Measurements from ENCODE around the gene ATOSB. TPM values are rescaled to one million over a fixed set of nuclear protein-coding genes. Genes with fewer than 3 reads are reported as not detected.
A peak's percentile ranks its signal among the peaks of the same experiment; 100 is the strongest.

The ATOSB gene
- total RNA-seq, 1 experiment from 2014 or later = 9.2 TPM

DNA sequence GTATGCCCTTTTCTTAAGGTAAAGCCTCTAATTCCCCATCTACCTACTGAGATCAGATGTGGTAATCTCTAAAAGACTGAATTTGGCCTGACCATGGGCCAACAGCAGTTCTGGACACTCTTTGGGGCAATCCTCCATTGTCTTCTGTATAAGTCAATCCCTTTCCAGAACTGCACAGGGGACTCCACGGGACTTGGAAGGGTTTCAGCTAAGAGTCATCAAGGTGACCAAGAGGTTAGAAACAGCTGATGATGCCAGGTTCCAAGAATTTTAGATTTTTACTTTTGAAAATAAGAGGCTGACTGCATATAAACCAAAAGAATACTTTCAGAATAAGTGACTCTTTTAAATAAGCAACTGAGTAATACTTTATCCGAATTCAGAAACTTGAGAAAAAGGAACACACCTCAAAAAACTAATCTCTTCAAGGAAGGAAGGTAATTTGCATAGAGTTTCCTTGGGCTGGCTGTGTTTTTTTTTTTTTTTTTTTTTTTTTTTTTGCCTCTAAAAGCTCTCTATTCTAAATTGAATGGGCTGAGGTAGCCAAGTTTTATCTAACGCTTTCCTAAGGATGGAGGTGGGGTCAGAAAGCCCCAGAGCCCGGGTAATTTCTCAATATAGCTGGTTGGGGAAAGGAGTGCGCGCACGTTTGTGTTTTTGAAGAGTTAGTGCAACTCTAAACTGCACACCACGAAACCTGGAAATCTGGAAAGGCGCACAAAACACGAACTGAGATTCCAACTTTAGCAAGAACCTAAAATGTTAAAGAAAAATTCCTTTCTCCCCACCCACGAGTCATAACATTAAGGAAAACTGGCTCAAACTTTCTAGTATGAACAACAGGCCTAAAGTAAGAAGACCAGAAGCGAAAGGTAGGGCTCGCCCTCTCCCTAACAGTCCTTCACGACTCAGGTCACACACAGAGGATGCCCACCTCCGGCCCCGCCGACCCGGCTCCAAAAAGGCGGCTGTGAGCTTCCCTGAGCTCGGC is 44.5 kb downstream of the ATOSB start:
- no peaks in the 10 kb centered on the region for H3K27me3 ChIP-seq (ENCODE audit: low read length)
- no peaks in the 10 kb centered on the region for H3F3A ChIP-seq (ENCODE audit: low read length, unreplicated experiment)
- intact Hi-C loops (cut with micrococcal nuclease) = no loop called here
- no peaks in the 10 kb centered on the region for H3K9me3 ChIP-seq (ENCODE audit: low read length)
- H2AFZ ChIP-seq (ENCODE audit: low read length) = no peak overlapping the region
- H4K20me1 ChIP-seq (ENCODE audit: low read length) = peaks cover 54% of the 10 kb centered on the region
- no peaks in the 10 kb centered on the region for H3K9me2 ChIP-seq (replicated peaks; ENCODE audit: low read length)
- BruUV-seq (replicated peaks) = TSS peak; percentile 47
- no peak for TF ChIP-seq EZH2phosphoT487 (IDR thresholded peaks at IDR 0.05; ENCODE audit: borderline replicate concordance, low read length)
- TF ChIP-seq, protein P1, sequence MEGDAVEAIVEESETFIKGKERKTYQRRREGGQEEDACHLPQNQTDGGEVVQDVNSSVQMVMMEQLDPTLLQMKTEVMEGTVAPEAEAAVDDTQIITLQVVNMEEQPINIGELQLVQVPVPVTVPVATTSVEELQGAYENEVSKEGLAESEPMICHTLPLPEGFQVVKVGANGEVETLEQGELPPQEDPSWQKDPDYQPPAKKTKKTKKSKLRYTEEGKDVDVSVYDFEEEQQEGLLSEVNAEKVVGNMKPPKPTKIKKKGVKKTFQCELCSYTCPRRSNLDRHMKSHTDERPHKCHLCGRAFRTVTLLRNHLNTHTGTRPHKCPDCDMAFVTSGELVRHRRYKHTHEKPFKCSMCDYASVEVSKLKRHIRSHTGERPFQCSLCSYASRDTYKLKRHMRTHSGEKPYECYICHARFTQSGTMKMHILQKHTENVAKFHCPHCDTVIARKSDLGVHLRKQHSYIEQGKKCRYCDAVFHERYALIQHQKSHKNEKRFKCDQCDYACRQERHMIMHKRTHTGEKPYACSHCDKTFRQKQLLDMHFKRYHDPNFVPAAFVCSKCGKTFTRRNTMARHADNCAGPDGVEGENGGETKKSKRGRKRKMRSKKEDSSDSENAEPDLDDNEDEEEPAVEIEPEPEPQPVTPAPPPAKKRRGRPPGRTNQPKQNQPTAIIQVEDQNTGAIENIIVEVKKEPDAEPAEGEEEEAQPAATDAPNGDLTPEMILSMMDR (conservative IDR thresholded peaks at IDR 0.05; ENCODE audit: low read depth, low read length) = no peak
- TF ChIP-seq EZH2 (IDR thresholded peaks at IDR 0.05; ENCODE audit: low read length, unreplicated experiment) = no peak
- peaks cover 59% of the 10 kb centered on the region for H3K79me2 ChIP-seq (ENCODE audit: low read length)
- peaks cover 28% of the 10 kb centered on the region for H3K36me3 ChIP-seq (ENCODE audit: low read depth, low read length)
- H3K4me2 ChIP-seq (ENCODE audit: low read length) = peak overlapping the region; percentile 97
- no peak for ATAC-seq
- peaks cover 18% of the 10 kb centered on the region for H3K4me1 ChIP-seq (ENCODE audit: insufficient read depth, low read length)
- peak; percentile 28 for DNase-seq
- H3K4me3 ChIP-seq (ENCODE audit: low read length) = peak overlapping the region; percentile 97
- ChIA-PET POLR2A (ENCODE audit: unreplicated experiment) (interaction anchor here (0.6 kb wide), 3 partner anchors 69 to 297 kb away, joined by 3 read pairs; no protein-coding TSS in a partner anchor), CTCF (interaction anchor here (0.8 to 1.0 kb wide), 3 partner anchors 9 to 171 kb away, joined by 3 to 11 read pairs (median 3); partner anchors contain the start of gene FANCG)
- H3K9ac ChIP-seq (ENCODE audit: low read length) = peak overlapping the region; percentile 99
- H3K27ac ChIP-seq (ENCODE audit: low read length) = peak overlapping the region; percentile 96

DNA sequence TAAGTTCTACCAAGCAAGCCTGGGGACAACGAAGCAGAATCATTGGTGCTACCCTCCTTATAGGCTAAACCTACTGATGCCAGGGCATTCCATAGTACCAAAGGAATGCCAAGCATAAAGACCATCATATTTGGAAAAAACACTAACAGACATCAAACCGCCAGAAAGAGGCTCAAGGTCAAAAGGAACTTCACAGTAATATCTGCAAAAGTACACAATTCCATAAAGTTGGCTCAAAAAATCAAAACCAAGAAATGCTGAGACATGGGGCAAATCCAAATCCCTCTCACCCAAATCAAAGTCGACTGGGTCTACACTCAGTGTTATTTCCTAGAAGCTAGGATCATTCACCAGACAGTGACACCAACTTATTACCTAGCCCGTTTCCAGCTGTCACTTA is 46.6 kb downstream of the ATOSB start:
- ATAC-seq = no peak
- Histone ChIP-seq H3K27me3 (ENCODE audit: low read length) (no peaks in the 10 kb centered on the region), H3K36me3 (ENCODE audit: low read depth, low read length) (peaks cover 44% of the 10 kb centered on the region), H4K20me1 (ENCODE audit: low read length) (peaks cover 63% of the 10 kb centered on the region), H2AFZ (ENCODE audit: low read length) (no peak overlapping the region), H3K4me2 (ENCODE audit: low read length) (peak overlapping the region; percentile 97), H3F3A (ENCODE audit: low read length, unreplicated experiment) (no peaks in the 10 kb centered on the region), H3K79me2 (ENCODE audit: low read length) (peaks cover 67% of the 10 kb centered on the region), H3K9me3 (ENCODE audit: low read length) (no peaks in the 10 kb centered on the region), H3K9me2 (replicated peaks; ENCODE audit: low read length) (no peaks in the 10 kb centered on the region), H3K27ac (ENCODE audit: low read length) (no peak overlapping the region), H3K4me1 (ENCODE audit: insufficient read depth, low read length) (peaks cover 18% of the 10 kb centered on the region), H3K4me3 (ENCODE audit: low read length) (peak overlapping the region; percentile 97), H3K9ac (ENCODE audit: low read length) (no peak overlapping the region)
- TF ChIP-seq, protein P1 (conservative IDR thresholded peaks at IDR 0.05; ENCODE audit: low read depth, low read length) = no peak
- TF ChIP-seq EZH2 (IDR thresholded peaks at IDR 0.05; ENCODE audit: low read length, unreplicated experiment) (no peak), EZH2phosphoT487 (IDR thresholded peaks at IDR 0.05; ENCODE audit: borderline replicate concordance, low read length) (no peak)
- CTCF ChIA-PET = no interaction called here
- no peak for DNase-seq
- POLR2A ChIA-PET (ENCODE audit: unreplicated experiment) = no interaction called here
- no TSS peak for BruUV-seq (replicated peaks)
- intact Hi-C loops (cut with micrococcal nuclease) = no loop called here

DNA sequence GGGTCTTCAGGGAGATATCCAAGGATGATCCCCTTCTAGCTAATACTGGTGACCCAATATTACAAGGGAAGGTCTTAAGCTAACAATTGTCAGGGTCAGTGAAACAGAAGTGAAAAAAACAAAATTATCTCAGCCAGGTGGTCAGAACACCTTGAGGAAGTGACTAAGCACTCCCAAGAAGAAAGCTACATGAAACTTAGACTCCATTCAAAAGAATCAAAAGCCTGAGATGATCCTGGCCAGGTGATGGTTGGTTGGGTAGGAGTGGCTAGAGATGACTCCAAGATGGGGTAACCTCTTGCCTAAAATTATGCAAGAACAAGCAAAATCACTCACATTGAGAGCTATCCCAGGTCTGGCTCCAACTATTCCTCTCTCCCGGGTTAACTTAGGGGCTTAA is 48.6 kb downstream of the ATOSB start:
- peaks cover 63% of the 10 kb centered on the region for H3K36me3 ChIP-seq (ENCODE audit: low read depth, low read length)
- POLR2A ChIA-PET (ENCODE audit: unreplicated experiment) = no interaction called here

More for the DNA sequence above, 48.6 kb downstream of the ATOSB start:
- H3K9me2 ChIP-seq (replicated peaks; ENCODE audit: low read length) = no peaks in the 10 kb centered on the region
- no peak overlapping the region for H3K27ac ChIP-seq (ENCODE audit: low read length)
- no peaks in the 10 kb centered on the region for H3K27me3 ChIP-seq (ENCODE audit: low read length)
- H3K4me2 ChIP-seq (ENCODE audit: low read length) = no peak overlapping the region
- DNase-seq (no peak), ATAC-seq (no peak)
- intact Hi-C loops (cut with micrococcal nuclease) = no loop called here
- H3K79me2 ChIP-seq (ENCODE audit: low read length) = peaks cover 71% of the 10 kb centered on the region
- H4K20me1 ChIP-seq (ENCODE audit: low read length) = peaks cover 73% of the 10 kb centered on the region
- CTCF ChIA-PET = no interaction called here
- no peak overlapping the region for H3K9ac ChIP-seq (ENCODE audit: low read length)
- no TSS peak for BruUV-seq (replicated peaks)
- peaks cover 10% of the 10 kb centered on the region for H3K4me1 ChIP-seq (ENCODE audit: insufficient read depth, low read length)
- H3K4me3 ChIP-seq (ENCODE audit: low read length) = no peak overlapping the region
- no peaks in the 10 kb centered on the region for H3K9me3 ChIP-seq (ENCODE audit: low read length)
- no peak for TF ChIP-seq EZH2 (IDR thresholded peaks at IDR 0.05; ENCODE audit: low read length, unreplicated experiment)
- no peak for TF ChIP-seq EZH2phosphoT487 (IDR thresholded peaks at IDR 0.05; ENCODE audit: borderline replicate concordance, low read length)
- TF ChIP-seq, protein P1 (conservative IDR thresholded peaks at IDR 0.05; ENCODE audit: low read depth, low read length) = no peak
- H3F3A ChIP-seq (ENCODE audit: low read length, unreplicated experiment) = no peaks in the 10 kb centered on the region
- H2AFZ ChIP-seq (ENCODE audit: low read length) = no peak overlapping the region
